Ovary (tissue), 3 donors: ENCODE results near the gene PPM1M.

Source experiments
- EP300 ChIP-seq: sonication (generic); formaldehyde crosslinking; IDR thresholded peaks from one replicate; pipeline ENCODE4 v1.6.1; 2017; ENCODE audit warnings: antibody characterized with exemption
- POLR2A ChIP-seq: fragments of 450-650 bp; IDR thresholded peaks from one replicate; pipeline ENCODE4 v1.6.1; 2017; ENCODE audit warnings: antibody characterized with exemption, mild to moderate bottlenecking, moderate library complexity
- TF ChIP-seq, protein P1 (sequence below), 3 donors: fragments of 450-650 bp in 2 of 3; fragments of 200-600 bp in 1 of 3; IDR thresholded peaks; one replicate each; pipeline versions ENCODE4 v1.5.1 to v1.8.0; 2016 to 2022; ENCODE audit warnings: antibody characterized with exemption in 3 of 3, mild to moderate bottlenecking in 1 of 3
- donor health status: DM: no; HTN: no; CAD: no.

DNA sequence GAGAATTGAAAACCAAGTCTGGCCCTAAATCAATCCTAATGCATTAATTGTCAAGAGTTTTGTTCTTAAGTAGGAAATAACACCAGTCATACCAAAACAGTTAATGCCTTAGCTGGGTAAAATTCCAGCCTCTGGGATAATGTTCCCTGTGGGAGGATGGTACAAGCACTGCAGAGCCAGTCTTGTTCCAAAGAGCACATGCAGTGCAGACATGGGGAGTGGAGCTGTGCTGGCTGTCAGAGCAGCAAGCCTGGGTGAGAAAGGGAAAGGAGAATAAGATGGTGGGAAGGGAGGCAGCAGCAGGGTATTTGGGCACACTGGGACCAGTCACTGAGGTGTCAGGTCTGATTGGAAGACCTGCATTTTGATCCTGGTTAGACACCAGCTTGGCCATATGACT is 35.5 kb upstream of the PPM1M start:
- TF ChIP-seq POLR2A: no peak
- TF ChIP-seq, protein P1, sequence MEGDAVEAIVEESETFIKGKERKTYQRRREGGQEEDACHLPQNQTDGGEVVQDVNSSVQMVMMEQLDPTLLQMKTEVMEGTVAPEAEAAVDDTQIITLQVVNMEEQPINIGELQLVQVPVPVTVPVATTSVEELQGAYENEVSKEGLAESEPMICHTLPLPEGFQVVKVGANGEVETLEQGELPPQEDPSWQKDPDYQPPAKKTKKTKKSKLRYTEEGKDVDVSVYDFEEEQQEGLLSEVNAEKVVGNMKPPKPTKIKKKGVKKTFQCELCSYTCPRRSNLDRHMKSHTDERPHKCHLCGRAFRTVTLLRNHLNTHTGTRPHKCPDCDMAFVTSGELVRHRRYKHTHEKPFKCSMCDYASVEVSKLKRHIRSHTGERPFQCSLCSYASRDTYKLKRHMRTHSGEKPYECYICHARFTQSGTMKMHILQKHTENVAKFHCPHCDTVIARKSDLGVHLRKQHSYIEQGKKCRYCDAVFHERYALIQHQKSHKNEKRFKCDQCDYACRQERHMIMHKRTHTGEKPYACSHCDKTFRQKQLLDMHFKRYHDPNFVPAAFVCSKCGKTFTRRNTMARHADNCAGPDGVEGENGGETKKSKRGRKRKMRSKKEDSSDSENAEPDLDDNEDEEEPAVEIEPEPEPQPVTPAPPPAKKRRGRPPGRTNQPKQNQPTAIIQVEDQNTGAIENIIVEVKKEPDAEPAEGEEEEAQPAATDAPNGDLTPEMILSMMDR (IDR thresholded peaks at IDR 0.05): no peak
- no peak for TF ChIP-seq EP300
